ENCODE data around the gene KIF2C. TPM values are rescaled to one million over a fixed set of nuclear protein-coding genes. Genes with fewer than 3 reads are reported as not detected.

KIF2C gene
- 64.9 and 71.5 TPM in 2 replicates for total RNA-seq

GRCh38 chr1:44739307-44740178 is at the start of gene KIF2C:
Gene KIF2C (plus strand): TSS chr1:44739837. CDS start chr1:44739933, 96 bp downstream.

GRCh38 chr1:44730741-44731512 is 8.7 kb upstream of the KIF2C start, which contains the start of gene RNU5D-1:
Gene RNU5D-1 (minus strand): TSS chr1:44731170.

GRCh38 chr1:44775078-44775929 is 35.7 kb downstream of the KIF2C start, which contains the start of gene RPS8:
Gene RPS8 (plus strand): TSS chr1:44775540. CDS start chr1:44775597, 57 bp downstream.

GRCh38 chr1:44788120-44788860 is 48.7 kb downstream of the KIF2C start, which contains the start of gene BEST4:
Gene BEST4 (minus strand): TSS chr1:44788170. CDS start chr1:44787705, 465 bp downstream.

GRCh38 chr1:44799770-44800584 is 60.3 kb downstream of the KIF2C start, which contains the start of gene PLK3:
Gene PLK3 (plus strand): TSS chr1:44800377. CDS start chr1:44800464, 87 bp downstream.

GRCh38 chr1:44806704-44807363 is 67.2 kb downstream of the KIF2C start, which contains the start of gene DYNLT4:
Gene DYNLT4 (minus strand): TSS chr1:44807351. CDS start chr1:44806668, 683 bp downstream.

GRCh38 chr1:44808063-44808937 is 68.7 kb downstream of the KIF2C start, which contains the start of gene BTBD19:
Gene BTBD19 (plus strand): TSS chr1:44808523. CDS start chr1:44808821, 298 bp downstream.

Other genes starting within 250 kb of the KIF2C start
- gene TMEM53, start 65.4 kb upstream of the KIF2C start, total RNA-seq = 14.5 and 16.1 TPM in 2 replicates
- 0.30 TPM in 1 of 2 replicates, not detected in the other for gene ARMH1, start 65.1 kb upstream of the KIF2C start, total RNA-seq
- not detected in 2 replicates for gene RNU5D-1, start 8.7 kb upstream of the KIF2C start, total RNA-seq
- 2,415 and 2,726 TPM in 2 replicates for gene RPS8, start 35.7 kb downstream of the KIF2C start, total RNA-seq
- 0.67 TPM in 1 of 2 replicates, not detected in the other for gene BEST4, start 48.3 kb downstream of the KIF2C start, total RNA-seq
- gene PLK3, start 60.5 kb downstream of the KIF2C start, total RNA-seq = 21.3 and 21.5 TPM in 2 replicates
- not detected in 2 replicates for gene DYNLT4, start 67.5 kb downstream of the KIF2C start, total RNA-seq
- gene BTBD19, start 68.7 kb downstream of the KIF2C start, total RNA-seq = 1.8 and 2.4 TPM in 2 replicates
- under 0.01 and 0.15 TPM in 2 replicates for gene PTCH2, start 103.4 kb downstream of the KIF2C start, total RNA-seq
- gene EIF2B3, start 246.8 kb downstream of the KIF2C start, total RNA-seq = 40.3 and 40.5 TPM in 2 replicates